G401.6 (cell line): Measurements from ENCODE around the gene AVL9.
"Not testable (repeated sequence)": the region's sequence is repeated elsewhere in the genome, so short reads cannot be mapped to it uniquely, and the experiment has no call there.

ENCODE experiments used
- FAIRE-seq: peaks from 2 replicates; lab custom pipeline; 2012; peaks lifted over from hg19 to GRCh38; lab: Jason Lieb, UNC

Gene AVL9

GRCh38 chr7:32495298-32496051, at the start of gene AVL9:
Gene AVL9 (plus strand): TSS chr7:32495489. CDS start chr7:32495710, 221 bp downstream.
- FAIRE-seq = no peak

GRCh38 chr7:32447218-32447617, 48.1 kb upstream of the AVL9 start:
- FAIRE-seq = no peak

GRCh38 chr7:32453341-32454011, 41.8 kb upstream of the AVL9 start:
- no peak for FAIRE-seq

GRCh38 chr7:32458025-32458424, 37.3 kb upstream of the AVL9 start:
- no peak for FAIRE-seq

GRCh38 chr7:32459788-32460187, 35.5 kb upstream of the AVL9 start:
- FAIRE-seq = no peak

GRCh38 chr7:32461484-32461883, 33.8 kb upstream of the AVL9 start:
- no peak for FAIRE-seq

- no peak for FAIRE-seq
Measured at GRCh38 chr7:32462451-32462850, 32.8 kb upstream of the AVL9 start.

GRCh38 chr7:32462977-32463376, 32.3 kb upstream of the AVL9 start:
- FAIRE-seq = no peak

GRCh38 chr7:32464641-32465416, 30.5 kb upstream of the AVL9 start:
- FAIRE-seq = not testable (repeated sequence)

GRCh38 chr7:32470004-32470403, 25.3 kb upstream of the AVL9 start:
- not testable (repeated sequence) for FAIRE-seq

- FAIRE-seq = no peak
Measured at GRCh38 chr7:32470871-32471270, 24.4 kb upstream of the AVL9 start.

- no peak for FAIRE-seq
Measured at GRCh38 chr7:32472015-32472414, 23.3 kb upstream of the AVL9 start.

- FAIRE-seq = no peak
Measured at GRCh38 chr7:32474008-32474407, 21.3 kb upstream of the AVL9 start.

- FAIRE-seq = no peak
Measured at GRCh38 chr7:32476816-32477648, 18.3 kb upstream of the AVL9 start.

GRCh38 chr7:32477649-32477980, 17.7 kb upstream of the AVL9 start:
- FAIRE-seq = no peak

GRCh38 chr7:32479574-32480200, 15.6 kb upstream of the AVL9 start:
- FAIRE-seq = peak; percentile 39

- no peak for FAIRE-seq
Measured at GRCh38 chr7:32481176-32481575, 14.1 kb upstream of the AVL9 start.

GRCh38 chr7:32481921-32482320, 13.4 kb upstream of the AVL9 start:
- FAIRE-seq = no peak

- FAIRE-seq = no peak
Measured at GRCh38 chr7:32489788-32490126, 5.5 kb upstream of the AVL9 start.

- FAIRE-seq = no peak
Measured at GRCh38 chr7:32490127-32490796, 5.0 kb upstream of the AVL9 start, which contains the start of gene LSM5. Gene LSM5 (minus strand): TSS chr7:32490380. CDS start chr7:32490365, 15 bp downstream.

- no peak for FAIRE-seq
Measured at GRCh38 chr7:32494946-32495297, 367 bp upstream of the AVL9 start.
